NB4 (cell line): Measurements from ENCODE around the gene SERPINE2.

ENCODE experiments used
- TF ChIP-seq, protein P1 (sequence below): IDR thresholded peaks from one replicate; pipeline ENCODE4 v1.5.1; 2012; ENCODE audit warnings: low read depth, low read length
- TF ChIP-seq, protein P2 (sequence below): IDR thresholded peaks from 2 replicates; pipeline ENCODE4 v1.6.1; 2011; ENCODE audit warnings: low read depth, low read length

DNA sequence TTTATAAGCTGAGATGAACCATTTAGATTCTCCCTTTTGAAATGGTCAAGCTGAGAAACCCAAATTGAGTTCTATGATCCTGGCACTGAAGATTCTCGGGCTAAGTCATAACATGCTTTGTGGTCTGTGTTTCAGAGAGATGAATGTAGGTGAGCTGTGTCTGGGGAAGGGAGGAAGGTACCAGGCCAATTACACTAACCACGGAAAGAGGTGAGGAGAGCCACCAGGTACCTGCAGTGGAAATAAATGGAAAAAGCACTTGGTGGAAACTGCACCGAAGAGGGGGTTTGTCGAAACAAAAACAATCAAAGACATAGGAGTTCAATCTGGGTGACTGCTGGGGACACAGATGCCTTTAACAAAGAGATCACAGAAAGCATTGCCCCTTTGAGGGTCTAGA is 82.8 kb downstream of the SERPINE2 start:
- TF ChIP-seq, protein P1, sequence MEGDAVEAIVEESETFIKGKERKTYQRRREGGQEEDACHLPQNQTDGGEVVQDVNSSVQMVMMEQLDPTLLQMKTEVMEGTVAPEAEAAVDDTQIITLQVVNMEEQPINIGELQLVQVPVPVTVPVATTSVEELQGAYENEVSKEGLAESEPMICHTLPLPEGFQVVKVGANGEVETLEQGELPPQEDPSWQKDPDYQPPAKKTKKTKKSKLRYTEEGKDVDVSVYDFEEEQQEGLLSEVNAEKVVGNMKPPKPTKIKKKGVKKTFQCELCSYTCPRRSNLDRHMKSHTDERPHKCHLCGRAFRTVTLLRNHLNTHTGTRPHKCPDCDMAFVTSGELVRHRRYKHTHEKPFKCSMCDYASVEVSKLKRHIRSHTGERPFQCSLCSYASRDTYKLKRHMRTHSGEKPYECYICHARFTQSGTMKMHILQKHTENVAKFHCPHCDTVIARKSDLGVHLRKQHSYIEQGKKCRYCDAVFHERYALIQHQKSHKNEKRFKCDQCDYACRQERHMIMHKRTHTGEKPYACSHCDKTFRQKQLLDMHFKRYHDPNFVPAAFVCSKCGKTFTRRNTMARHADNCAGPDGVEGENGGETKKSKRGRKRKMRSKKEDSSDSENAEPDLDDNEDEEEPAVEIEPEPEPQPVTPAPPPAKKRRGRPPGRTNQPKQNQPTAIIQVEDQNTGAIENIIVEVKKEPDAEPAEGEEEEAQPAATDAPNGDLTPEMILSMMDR = no peak
- TF ChIP-seq, protein P2, sequence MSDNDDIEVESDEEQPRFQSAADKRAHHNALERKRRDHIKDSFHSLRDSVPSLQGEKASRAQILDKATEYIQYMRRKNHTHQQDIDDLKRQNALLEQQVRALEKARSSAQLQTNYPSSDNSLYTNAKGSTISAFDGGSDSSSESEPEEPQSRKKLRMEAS = no peak
